Transverse colon (tissue), 4 donors: ENCODE data around the gene KCNN1.

Experiments
- EP300 ChIP-seq: sonication (generic); formaldehyde crosslinking; IDR thresholded peaks from one replicate; pipeline ENCODE4 v1.6.1; 2017; ENCODE audit warnings: antibody characterized with exemption, low read depth
- POLR2A ChIP-seq: fragments of 450-650 bp; IDR thresholded peaks from one replicate; pipeline ENCODE4 v1.6.1; 2016; ENCODE audit warnings: antibody characterized with exemption, mild to moderate bottlenecking, moderate library complexity
- POLR2AphosphoS5 ChIP-seq, 3 donors: sonication (generic); formaldehyde crosslinking; IDR thresholded peaks; one replicate each; pipeline ENCODE4 v1.6.1; 2016; ENCODE audit warnings: antibody characterized with exemption in 3 of 3
- TF ChIP-seq, protein P1 (sequence below), 5 experiments: fragments of 200-600 bp in 3 of 5; fragments of 450-650 bp in 2 of 5; sonication (generic) in 3 of 5; IDR thresholded peaks; 1 replicate in 2 of 5; 2 replicates in 3 of 5; pipeline ENCODE4 v1.5.1; 2016 to 2017; ENCODE audit warnings: antibody characterized with exemption in 5 of 5, inconsistent platforms in 3 of 5, mild to moderate bottlenecking in 2 of 5, moderate library complexity in 1 of 5

DNA sequence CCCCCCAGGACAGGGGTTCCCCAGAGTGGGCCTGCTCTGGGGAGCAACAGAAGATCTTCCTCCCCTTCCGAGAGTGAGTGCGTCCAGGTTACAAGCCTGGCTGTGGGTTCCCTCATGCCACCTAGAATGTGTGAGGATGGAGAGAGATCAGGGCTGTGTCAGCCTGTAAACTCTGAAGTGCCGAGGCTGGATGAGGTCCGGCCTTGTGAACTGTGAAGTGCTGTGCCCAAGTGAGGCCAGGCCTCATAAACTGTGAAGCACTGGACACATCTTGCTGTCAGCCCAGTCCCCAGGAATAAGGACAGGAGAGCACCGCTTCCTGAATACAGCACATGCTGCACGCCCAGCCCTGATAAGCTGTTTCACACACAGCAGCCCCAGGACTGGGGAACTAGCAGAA is 7.6 kb downstream of the KCNN1 start:
- TF ChIP-seq, protein P1, sequence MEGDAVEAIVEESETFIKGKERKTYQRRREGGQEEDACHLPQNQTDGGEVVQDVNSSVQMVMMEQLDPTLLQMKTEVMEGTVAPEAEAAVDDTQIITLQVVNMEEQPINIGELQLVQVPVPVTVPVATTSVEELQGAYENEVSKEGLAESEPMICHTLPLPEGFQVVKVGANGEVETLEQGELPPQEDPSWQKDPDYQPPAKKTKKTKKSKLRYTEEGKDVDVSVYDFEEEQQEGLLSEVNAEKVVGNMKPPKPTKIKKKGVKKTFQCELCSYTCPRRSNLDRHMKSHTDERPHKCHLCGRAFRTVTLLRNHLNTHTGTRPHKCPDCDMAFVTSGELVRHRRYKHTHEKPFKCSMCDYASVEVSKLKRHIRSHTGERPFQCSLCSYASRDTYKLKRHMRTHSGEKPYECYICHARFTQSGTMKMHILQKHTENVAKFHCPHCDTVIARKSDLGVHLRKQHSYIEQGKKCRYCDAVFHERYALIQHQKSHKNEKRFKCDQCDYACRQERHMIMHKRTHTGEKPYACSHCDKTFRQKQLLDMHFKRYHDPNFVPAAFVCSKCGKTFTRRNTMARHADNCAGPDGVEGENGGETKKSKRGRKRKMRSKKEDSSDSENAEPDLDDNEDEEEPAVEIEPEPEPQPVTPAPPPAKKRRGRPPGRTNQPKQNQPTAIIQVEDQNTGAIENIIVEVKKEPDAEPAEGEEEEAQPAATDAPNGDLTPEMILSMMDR (IDR thresholded peaks at IDR 0.05) = no peak
- TF ChIP-seq POLR2AphosphoS5 (IDR thresholded peaks at IDR 0.05) (no peak), EP300 (no peak), POLR2A (no peak)
